H1 (cell line): ENCODE data around the gene TTC31. TPM values are rescaled to one million over a fixed set of nuclear protein-coding genes. Genes with fewer than 3 reads are reported as not detected.

Source experiments
- CTCF ChIA-PET: fragments of 300-600 bp; sonication (Branson Sonifier 250); formaldehyde crosslinking; loops from one replicate; lab custom pipeline; 2021; ENCODE audit not compliant: partially characterized antibody; lab: Charles Lee
- POLR2A ChIA-PET: fragments of 300-600 bp; sonication (Branson Sonifier 250); formaldehyde crosslinking; loops from one replicate; lab custom pipeline; 2021; ENCODE audit warnings: inconsistent platforms; ENCODE audit not compliant: partially characterized antibody; lab: Charles Lee
- DNase-seq, 2 experiments: peaks; one replicate each; pipeline versions ENCODE4 v3.0.0 to v3.0.0-alpha.2; 2010 to 2022; ENCODE audit warnings: low spot score in 2 of 2, low read depth in 1 of 2, mixed read lengths in 1 of 2
- FAIRE-seq: peaks from 2 replicates; lab custom pipeline; 2011; peaks lifted over from hg19 to GRCh38; lab: Jason Lieb, UNC
- H2AFZ ChIP-seq: 2 replicates; pipeline ENCODE4 v1.8.1; 2012; ENCODE audit warnings: low read length, inconsistent platforms
- H2AK5ac ChIP-seq: 2 replicates; pipeline ENCODE4 v1.6.1; 2013; ENCODE audit warnings: low read depth, low read length
- H2BK120ac ChIP-seq: replicated peaks from 2 replicates; pipeline ENCODE3; 2013; ENCODE audit warnings: low read depth, low read length, inconsistent platforms
- H2BK12ac ChIP-seq: 2 replicates; pipeline ENCODE4 v1.6.1; 2013; ENCODE audit warnings: low read depth, low read length
- H2BK15ac ChIP-seq: 2 replicates; pipeline ENCODE4 v1.6.1; 2013; ENCODE audit warnings: low read length
- H2BK20ac ChIP-seq: 2 replicates; pipeline ENCODE4 v1.6.1; 2013; ENCODE audit warnings: low read length
- H2BK5ac ChIP-seq: 2 replicates; pipeline ENCODE4 v1.6.1; 2013; ENCODE audit warnings: low read depth, low read length
- H3K14ac ChIP-seq: 2 replicates; pipeline ENCODE4 v1.6.1; 2013; ENCODE audit warnings: inconsistent platforms; ENCODE audit not compliant: insufficient read length
- H3K18ac ChIP-seq: 2 replicates; pipeline ENCODE4 v1.6.1; 2013; ENCODE audit warnings: low read length; ENCODE audit errors: extremely low read depth
- H3K23ac ChIP-seq: 2 replicates; pipeline ENCODE4 v1.6.1; 2013; ENCODE audit warnings: inconsistent platforms; ENCODE audit not compliant: insufficient read length
- H3K23me2 ChIP-seq: 2 replicates; pipeline ENCODE4 v1.6.1; 2013; ENCODE audit warnings: low read depth, low read length
- H3K27ac ChIP-seq: 2 replicates; pipeline ENCODE4 v1.6.1; 2011; ENCODE audit warnings: low read depth, low read length, inconsistent platforms
- H3K27me3 ChIP-seq, 4 experiments: replicated peaks in 1 of 4; 1 replicate in 1 of 4; 2 replicates in 3 of 4; pipeline versions ENCODE4 v1.6.1 to v1.8.1; 2011 to 2013; ENCODE audit warnings: low read length in 3 of 4, mild to moderate bottlenecking in 3 of 4, inconsistent platforms in 2 of 4, mixed read lengths in 2 of 4, moderate library complexity in 1 of 4; ENCODE audit not compliant: control insufficient read depth in 3 of 4, insufficient read depth in 3 of 4; ENCODE audit errors: extremely low read depth in 1 of 4
- H3K36me3 ChIP-seq, 4 experiments: 2 replicates each; pipeline versions ENCODE4 v1.6.1 to v1.8.1; 2011 to 2013; ENCODE audit warnings: mild to moderate bottlenecking in 4 of 4, low read length in 3 of 4, moderate library complexity in 2 of 4, control low read depth in 1 of 4, inconsistent platforms in 1 of 4; ENCODE audit not compliant: insufficient read depth in 4 of 4, control insufficient read depth in 2 of 4
- H3K4ac ChIP-seq: replicated peaks from 2 replicates; pipeline ENCODE3; 2013; ENCODE audit warnings: low read length, low read depth, mixed read lengths, inconsistent platforms; ENCODE audit not compliant: insufficient read length
- H3K4me1 ChIP-seq, 4 experiments: replicated peaks in 1 of 4; 1 replicate in 1 of 4; 2 replicates in 3 of 4; pipeline versions ENCODE4 v1.6.1 to v1.8.1; 2011 to 2013; ENCODE audit warnings: low read length in 3 of 4, inconsistent platforms in 2 of 4, mixed read lengths in 1 of 4; ENCODE audit not compliant: insufficient read depth in 4 of 4, control insufficient read depth in 3 of 4
- H3K4me2 ChIP-seq, 2 experiments: 2 replicates each; pipeline versions ENCODE4 v1.6.1 to v1.8.1; 2011 to 2013; ENCODE audit warnings: low read depth in 2 of 2, low read length in 2 of 2, control low read depth in 1 of 2, inconsistent platforms in 1 of 2, mild to moderate bottlenecking in 1 of 2; ENCODE audit not compliant: insufficient read depth in 1 of 2
- H3K4me3 ChIP-seq, 4 experiments: fragments of 200-600, 300-600 bp in 1 of 4; sonication (generic), shearing (Covaris generic), sonication (Bioruptor Twin) in 1 of 4; 2 replicates each; pipeline versions ENCODE4 v1.5.1 to v1.8.1; 2011 to 2016; ENCODE audit warnings: low read length in 4 of 4, low read depth in 3 of 4, control low read depth in 2 of 4, inconsistent platforms in 2 of 4, mild to moderate bottlenecking in 2 of 4, mixed read lengths in 1 of 4, moderate library complexity in 1 of 4; ENCODE audit not compliant: insufficient read depth in 2 of 4; ENCODE audit errors: extremely low read depth in 1 of 4
- H3K56ac ChIP-seq: replicated peaks from 2 replicates; pipeline ENCODE3; 2013; ENCODE audit warnings: low read depth, mild to moderate bottlenecking, mixed read lengths, low read length, inconsistent platforms; ENCODE audit not compliant: insufficient read length
- H3K79me1 ChIP-seq: 2 replicates; pipeline ENCODE4 v1.6.1; 2013; ENCODE audit warnings: low read depth, low read length, control low read depth
- H3K79me2 ChIP-seq, 2 experiments: 2 replicates each; pipeline versions ENCODE4 v1.6.1 to v1.8.1; 2012 to 2013; ENCODE audit warnings: low read length in 2 of 2, mild to moderate bottlenecking in 2 of 2, inconsistent platforms in 1 of 2; ENCODE audit not compliant: insufficient read depth in 2 of 2, control insufficient read depth in 1 of 2
- H3K9ac ChIP-seq, 4 experiments: replicated peaks in 1 of 4; 1 replicate in 1 of 4; 2 replicates in 3 of 4; pipeline versions ENCODE4 v1.6.1 to v1.8.1; 2011 to 2013; ENCODE audit warnings: low read depth in 3 of 4, low read length in 3 of 4, control low read depth in 2 of 4, mild to moderate bottlenecking in 2 of 4, moderate library complexity in 2 of 4, inconsistent platforms in 1 of 4; ENCODE audit errors: extremely low read depth in 1 of 4
- H3K9me3 ChIP-seq, 2 experiments: 2 replicates each; pipeline versions ENCODE4 v1.6.1 to v1.8.1; 2012 to 2013; ENCODE audit warnings: mild to moderate bottlenecking in 2 of 2, moderate library complexity in 2 of 2, control low read depth in 1 of 2, inconsistent platforms in 1 of 2, low read depth in 1 of 2, low read length in 1 of 2, mixed read lengths in 1 of 2; ENCODE audit not compliant: insufficient read depth in 2 of 2
- H4K20me1 ChIP-seq, 2 experiments: replicated peaks in 1 of 2; 2 replicates each; pipeline versions ENCODE3 to v1.8.1; 2011 to 2013; ENCODE audit warnings: inconsistent platforms in 2 of 2, low read length in 2 of 2, mild to moderate bottlenecking in 1 of 2; ENCODE audit not compliant: insufficient read depth in 2 of 2, control insufficient read depth in 1 of 2
- H4K5ac ChIP-seq: 2 replicates; pipeline ENCODE4 v1.6.1; 2013; ENCODE audit warnings: low read length, low read depth, mixed read lengths, inconsistent platforms; ENCODE audit not compliant: insufficient read length
- H4K8ac ChIP-seq: 2 replicates; pipeline ENCODE4 v1.8.0; 2013; ENCODE audit warnings: mild to moderate bottlenecking, moderate library complexity, low read length, inconsistent platforms; ENCODE audit not compliant: insufficient read depth; ENCODE audit errors: extremely low read depth
- H4K91ac ChIP-seq: replicated peaks from 2 replicates; pipeline ENCODE3; 2013; ENCODE audit warnings: low read length, mixed read lengths, inconsistent platforms; ENCODE audit not compliant: insufficient read length
- EGR1 ChIP-seq: IDR thresholded peaks from 2 replicates; pipeline ENCODE4 v1.6.1; 2011; ENCODE audit warnings: low read depth, low read length, borderline replicate concordance
- KDM1A ChIP-seq: fragments of 200-600, 300-600 bp; sonication (generic); IDR thresholded peaks from 2 replicates; pipeline ENCODE4 v1.7.1; 2016; ENCODE audit warnings: mild to moderate bottlenecking, low read length, borderline replicate concordance
- NANOG ChIP-seq: IDR thresholded peaks from 2 replicates; pipeline ENCODE4 v1.6.1; 2011; ENCODE audit warnings: low read length, low read depth, mild to moderate bottlenecking, inconsistent platforms; ENCODE audit not compliant: insufficient read depth, poor library complexity, severe bottlenecking
- NRF1 ChIP-seq: IDR thresholded peaks from 2 replicates; pipeline ENCODE4 v1.6.1; 2011; ENCODE audit warnings: mild to moderate bottlenecking, low read depth, low read length, improper control_type of control experiment
- RAD21 ChIP-seq, 2 experiments: IDR thresholded peaks in 1 of 2; conservative IDR thresholded peaks in 1 of 2; 2 replicates each; pipeline ENCODE4 v1.6.1; 2011; ENCODE audit warnings: low read depth in 2 of 2, low read length in 2 of 2, improper control_type of control experiment in 1 of 2, inconsistent platforms in 1 of 2, mild to moderate bottlenecking in 1 of 2, moderate library complexity in 1 of 2
- SAP30 ChIP-seq: fragments of 300-600 bp; sonication (generic); IDR thresholded peaks from 2 replicates; pipeline ENCODE4 v1.7.1; 2012; ENCODE audit warnings: low read length, moderate library complexity, mild to moderate bottlenecking, inconsistent platforms; ENCODE audit not compliant: insufficient read depth, insufficient replicate concordance
- SIX5 ChIP-seq: IDR thresholded peaks from 2 replicates; pipeline ENCODE4 v1.6.1; 2011; ENCODE audit warnings: mild to moderate bottlenecking, low read depth, low read length
- WGBS, 2 experiments: shearing (Covaris generic) in 1 of 2; methylation state at CpG; one replicate each; pipeline versions ENCODE4 v1.1.6 to v1.1.7; 2013 to 2015; ENCODE audit warnings: low lambda C conversion rate in 2 of 2, mixed read lengths in 2 of 2, inconsistent platforms in 1 of 2, low coverage in 1 of 2, missing lambda C conversion rate in 1 of 2; ENCODE audit not compliant: insufficient replicate concordance in 2 of 2, insufficient coverage in 1 of 2, insufficient read length in 1 of 2; ENCODE audit errors: extremely low coverage in 1 of 2, missing lambda C conversion rate in 1 of 2; 5-methylcytosine and 5-hydroxymethylcytosine counted together
- polyA plus RNA-seq, 7 experiments: library from polyadenylated mRNA; depleted of rRNA in 3 of 7; stranded (reverse) in 5 of 7; unstranded in 2 of 7; fragments of >200 nt in 5 of 7; fragments of 200-250 nt in 2 of 7; gene quantifications; 1 replicate in 5 of 7; 2 replicates in 1 of 7; 4 replicates in 1 of 7; pipeline versions ENCODE4 v1.2.1 to v1.2.3, GENCODE V29; 2011 to 2013; ENCODE audit warnings: missing spikeins in 2 of 7, mixed read lengths in 2 of 7
- total RNA-seq: library from RNA; stranded (reverse); fragmentation: NEBNext Ultra II Directional; extraction: Animal tissue kit (Norgen Biotek cat#: 25700); gene quantifications from 2 replicates; pipeline ENCODE4 v1.2.1, GENCODE V29; 2021
- TF ChIP-seq, protein P1 (sequence below): IDR thresholded peaks from 2 replicates; pipeline ENCODE4 v1.6.1; 2012; ENCODE audit warnings: low read length, inconsistent platforms
- TF ChIP-seq, protein P2 (sequence below): IDR thresholded peaks from 2 replicates; pipeline ENCODE4 v1.6.1; 2012; ENCODE audit warnings: inconsistent platforms
- TF ChIP-seq, protein P3 (sequence below): IDR thresholded peaks from 2 replicates; pipeline ENCODE4 v1.6.1; 2011; ENCODE audit warnings: low read depth, mild to moderate bottlenecking, low read length; ENCODE audit not compliant: insufficient read depth

Gene TTC31
- total and polyA plus RNA-seq, 2 of the 8 experiments (the other 6 are each of a cell fraction or from before 2014, with no cell fraction given), result 28.8 to 29.9 TPM

DNA sequence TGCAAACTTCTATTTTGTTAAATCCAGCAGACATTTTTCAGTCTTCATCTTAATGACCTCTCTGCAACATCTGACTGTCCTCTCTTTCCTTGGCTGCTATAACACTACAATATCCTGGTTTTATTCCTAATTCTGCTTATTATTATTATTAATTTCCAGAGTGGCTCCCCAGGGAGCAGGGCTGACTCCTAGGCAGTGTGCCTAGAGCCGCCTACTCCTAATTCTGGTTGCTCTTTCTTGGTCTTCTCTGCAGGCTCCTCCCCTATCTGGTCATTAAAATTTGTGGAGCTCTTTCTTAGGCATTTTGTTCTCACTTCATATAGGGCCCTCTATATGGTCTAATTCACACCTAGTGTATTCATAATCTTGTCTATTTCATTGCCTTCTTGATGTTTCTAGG, 60.1 kb downstream of the TTC31 start:
- no peak for FAIRE-seq
- TF ChIP-seq KDM1A, result no peak
- no peak for TF ChIP-seq EGR1
- no peak for TF ChIP-seq RAD21 (IDR thresholded peaks at IDR 0.05 in 1 of 2, conservative IDR thresholded peaks at IDR 0.05 in 1 of 2; ENCODE audit: low read depth in 2 of 2, low read length in 2 of 2)
- TF ChIP-seq, protein P1, sequence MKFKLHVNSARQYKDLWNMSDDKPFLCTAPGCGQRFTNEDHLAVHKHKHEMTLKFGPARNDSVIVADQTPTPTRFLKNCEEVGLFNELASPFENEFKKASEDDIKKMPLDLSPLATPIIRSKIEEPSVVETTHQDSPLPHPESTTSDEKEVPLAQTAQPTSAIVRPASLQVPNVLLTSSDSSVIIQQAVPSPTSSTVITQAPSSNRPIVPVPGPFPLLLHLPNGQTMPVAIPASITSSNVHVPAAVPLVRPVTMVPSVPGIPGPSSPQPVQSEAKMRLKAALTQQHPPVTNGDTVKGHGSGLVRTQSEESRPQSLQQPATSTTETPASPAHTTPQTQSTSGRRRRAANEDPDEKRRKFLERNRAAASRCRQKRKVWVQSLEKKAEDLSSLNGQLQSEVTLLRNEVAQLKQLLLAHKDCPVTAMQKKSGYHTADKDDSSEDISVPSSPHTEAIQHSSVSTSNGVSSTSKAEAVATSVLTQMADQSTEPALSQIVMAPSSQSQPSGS, result no peak
- no peak for TF ChIP-seq SAP30
- TF ChIP-seq SIX5, result no peak
- TF ChIP-seq NANOG, result no peak
- no peak for TF ChIP-seq NRF1
- TF ChIP-seq, protein P2, sequence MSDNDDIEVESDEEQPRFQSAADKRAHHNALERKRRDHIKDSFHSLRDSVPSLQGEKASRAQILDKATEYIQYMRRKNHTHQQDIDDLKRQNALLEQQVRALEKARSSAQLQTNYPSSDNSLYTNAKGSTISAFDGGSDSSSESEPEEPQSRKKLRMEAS, result no peak
- TF ChIP-seq, protein P3, sequence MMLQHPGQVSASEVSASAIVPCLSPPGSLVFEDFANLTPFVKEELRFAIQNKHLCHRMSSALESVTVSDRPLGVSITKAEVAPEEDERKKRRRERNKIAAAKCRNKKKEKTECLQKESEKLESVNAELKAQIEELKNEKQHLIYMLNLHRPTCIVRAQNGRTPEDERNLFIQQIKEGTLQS, result no peak

More for the DNA sequence above, 60.1 kb downstream of the TTC31 start:
- Histone ChIP-seq H4K91ac (no peak overlapping the region), H3K36me3 (no peaks in the 10 kb centered on the region), H3K14ac (no peak overlapping the region), H3K27ac (no peak overlapping the region), H2BK20ac (no peak overlapping the region), H2AK5ac (no peak overlapping the region), H2AFZ (no peak overlapping the region), H3K23me2 (no peaks in the 10 kb centered on the region; the same call in 1 of the 2 replicates), H4K8ac (no peak overlapping the region), H4K5ac (no peak overlapping the region), H2BK5ac (no peak overlapping the region), H3K4me3 (no peak overlapping the region), H3K4me1 (peaks cover 0 to under 1% (median 0%) of the 10 kb centered on the region in 4 experiments; a peak in 2 of 7 replicates), H3K79me1 (no peaks in the 10 kb centered on the region), H3K27me3 (peaks cover 0 to 16% (median 5%) of the 10 kb centered on the region in 4 experiments; a peak in 4 of 7 replicates), H3K79me2 (no peaks in the 10 kb centered on the region), H3K18ac (no peak overlapping the region), H2BK120ac (no peak overlapping the region), H3K56ac (no peak overlapping the region), H4K20me1 (peaks cover 3 to 4% of the 10 kb centered on the region in 2 experiments), H3K9ac (no peak overlapping the region), H2BK12ac (no peak overlapping the region), H3K4me2 (no peak overlapping the region), H2BK15ac (no peak overlapping the region), H3K23ac (no peak overlapping the region), H3K9me3 (no peaks in the 10 kb centered on the region), H3K4ac (no peak overlapping the region)
- DNase-seq, result no peak
- ChIA-PET CTCF (interaction anchor here (0.8 to 1.6 kb wide), 3 partner anchors 9 to 41 kb away, joined by 3 to 6 read pairs (median 3); no protein-coding TSS in a partner anchor), POLR2A (interaction anchor here (5.2 kb wide), 1 partner anchor 12 kb away, joined by 39 read pairs; the partner anchor contains the start of genes AUP1 and HTRA2)
- 100% methylated on average over 1 of the region's 1 CpG; no CpG with 5 or more reads in 1 of the 2 experiments for WGBS, 2 experiments
